GM21717 (cell line): ENCODE measurements around the gene SEC24B.
A peak's percentile ranks its signal among the peaks of the same experiment; 100 is the strongest.
"Not testable (repeated sequence)": the region's sequence is repeated elsewhere in the genome, so short reads cannot be mapped to it uniquely, and the experiment has no call there.

Experiments used
- ATAC-seq: cut with Tn5 transposase; IDR thresholded peaks from one replicate; pipeline ENCODE4 v1.9.1; 2021; ENCODE audit warnings: mild to moderate bottlenecking, moderate library complexity; ENCODE audit not compliant: unreplicated experiment

The SEC24B gene

DNA sequence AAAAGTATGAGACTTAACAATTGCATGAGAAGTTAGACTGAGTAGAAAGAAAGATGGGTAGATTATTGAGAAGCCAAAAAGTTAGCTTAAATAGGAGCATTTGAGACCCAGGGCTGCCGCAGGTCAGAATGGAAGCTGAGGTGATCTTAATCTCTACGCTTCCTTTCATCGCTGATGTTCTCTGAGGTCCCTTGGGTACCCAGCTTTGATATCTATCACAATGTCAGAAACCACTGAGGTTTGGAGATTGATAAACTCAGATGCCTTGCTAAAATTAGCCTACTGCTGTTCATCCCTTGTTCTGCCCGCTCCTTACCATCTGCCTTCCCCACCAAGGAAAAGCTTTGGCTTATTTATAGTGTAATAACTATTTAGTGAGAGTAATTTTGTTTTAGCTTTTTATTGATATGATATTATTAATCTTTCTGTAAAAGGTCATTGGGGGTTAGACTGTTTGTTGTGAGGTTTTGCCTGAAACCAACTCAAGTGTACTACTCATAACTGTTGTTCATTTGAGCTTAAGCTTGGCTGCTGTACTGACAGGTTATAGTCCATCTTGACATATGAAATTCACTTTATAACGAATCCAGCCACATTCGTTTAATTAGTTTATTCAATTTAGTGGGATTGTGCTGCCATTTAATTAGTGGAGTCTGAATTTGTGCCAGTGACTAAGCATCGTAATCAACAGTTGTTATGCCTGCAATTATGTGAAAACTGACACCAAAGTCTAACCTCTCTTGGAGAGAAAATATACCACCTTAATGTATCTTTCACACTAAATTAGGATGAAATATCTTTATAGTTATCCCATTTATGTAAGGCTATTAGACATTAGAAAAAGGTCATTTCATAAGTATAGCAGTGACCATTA is 141.6 kb downstream of the SEC24B start:
- ATAC-seq: no peak

DNA sequence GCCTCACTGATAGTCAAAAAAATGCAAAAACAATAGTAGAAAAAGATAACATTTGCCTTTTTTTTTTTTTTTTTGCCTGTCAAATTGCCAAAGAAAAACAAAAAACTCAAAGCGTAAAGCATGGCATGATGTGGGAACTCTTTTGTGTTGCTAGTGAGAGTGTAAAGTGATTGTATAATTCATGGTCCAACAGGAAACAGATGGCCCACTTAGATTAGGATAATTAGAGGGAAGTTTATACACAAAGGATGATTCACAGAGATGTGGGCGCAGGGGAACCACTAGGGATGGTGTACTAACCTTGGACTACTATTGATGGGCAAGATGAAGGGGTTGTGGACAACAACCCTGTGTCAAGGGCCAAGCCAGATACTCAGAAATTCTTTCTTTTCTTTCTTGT is 142.8 kb downstream of the SEC24B start:
- no peak for ATAC-seq

DNA sequence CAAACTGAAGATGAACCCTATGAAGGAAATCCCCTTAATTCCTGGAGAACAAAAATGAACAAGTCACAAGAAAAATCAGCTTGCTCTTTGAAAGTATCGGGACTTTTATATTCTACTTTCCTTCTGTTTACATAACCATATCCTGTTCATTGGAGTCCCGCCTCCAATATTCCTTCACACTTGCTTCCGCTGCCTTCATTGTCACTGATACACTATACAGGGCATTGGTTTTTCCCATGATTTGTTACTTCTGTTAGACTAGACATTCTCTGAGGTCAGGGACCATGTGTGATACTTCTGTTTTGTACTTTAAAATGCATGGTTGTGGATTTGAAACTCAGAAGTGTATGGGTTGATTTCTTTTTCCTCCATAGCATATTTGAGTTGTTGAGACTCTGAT is 145.2 kb downstream of the SEC24B start:
- no peak for ATAC-seq

DNA sequence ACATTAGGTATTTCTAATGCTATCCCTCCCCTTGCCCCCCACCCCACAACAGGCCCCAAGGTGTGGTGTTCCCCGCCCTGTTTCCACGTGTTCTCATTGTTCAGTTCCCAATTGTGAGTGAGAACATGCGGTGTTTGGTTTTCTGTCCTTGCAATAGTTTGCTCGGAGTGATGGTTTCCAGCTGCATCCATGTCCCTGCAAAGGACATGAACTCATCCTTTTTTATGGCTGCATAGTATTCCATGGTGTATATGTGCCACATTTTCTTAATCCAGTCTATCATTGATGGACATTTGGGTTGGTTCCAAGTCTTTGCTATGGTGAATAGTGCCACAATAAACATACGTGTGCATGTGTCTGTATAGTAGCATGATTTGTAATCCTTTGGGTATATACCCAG is 146.4 kb downstream of the SEC24B start:
- ATAC-seq: not testable (repeated sequence)

DNA sequence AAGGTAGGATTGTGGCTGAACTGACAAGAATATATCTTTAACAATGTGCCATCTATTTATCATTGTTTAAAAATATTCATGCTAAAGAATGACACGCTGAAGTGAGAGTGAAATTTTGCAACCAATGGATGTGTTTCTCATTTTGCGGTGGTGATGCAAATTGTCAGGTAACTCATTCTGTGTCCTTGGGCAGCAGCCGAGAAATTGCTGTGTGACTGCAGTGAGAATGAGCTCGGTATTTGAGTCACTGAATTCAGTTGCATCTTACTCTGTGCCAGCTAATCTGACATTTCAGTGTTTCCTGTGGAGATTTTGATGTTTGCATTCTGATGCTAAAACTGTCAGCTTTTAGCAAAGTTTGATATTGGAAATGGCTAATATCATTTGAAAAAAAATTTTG is 154.6 kb downstream of the SEC24B start:
- peak; percentile 99 for ATAC-seq

DNA sequence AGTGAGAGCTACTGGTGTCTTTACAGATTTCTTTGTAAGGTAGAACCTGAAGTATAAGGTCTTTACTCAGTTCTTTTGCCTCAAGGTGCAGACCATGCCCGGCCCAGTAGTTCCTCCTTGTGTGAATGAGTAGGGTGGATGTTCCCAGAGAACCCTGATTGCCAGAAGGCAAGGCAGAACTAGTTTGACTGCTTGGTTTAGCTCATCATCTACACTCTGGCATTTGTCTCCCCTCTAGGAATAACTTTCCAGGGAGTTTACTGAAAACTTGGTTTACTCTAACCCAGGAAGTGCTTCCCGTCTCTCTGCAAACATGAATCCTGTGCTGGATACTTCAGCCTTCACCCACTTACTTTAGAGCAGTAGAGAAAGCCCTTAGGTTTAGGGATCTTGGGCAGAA is 155.5 kb downstream of the SEC24B start:
- ATAC-seq: no peak

DNA sequence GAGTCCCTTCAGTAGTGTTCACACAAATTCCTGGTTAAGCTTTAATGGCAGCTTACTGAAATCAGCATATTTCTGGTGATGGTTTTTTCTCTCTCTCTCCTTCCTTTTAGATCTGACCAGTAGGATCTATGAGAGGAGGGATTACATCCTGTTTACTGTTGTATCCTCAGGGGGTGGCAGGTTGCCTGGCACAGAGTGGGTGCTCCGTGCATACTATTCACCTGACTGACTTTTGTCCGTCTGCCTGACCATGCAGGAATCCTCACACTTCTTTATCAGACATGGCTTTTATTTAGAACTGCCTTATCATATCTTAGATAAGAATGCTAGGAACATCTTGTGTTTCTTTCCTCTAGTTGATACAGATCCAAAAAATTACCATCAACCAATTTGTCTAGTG is 156.0 kb downstream of the SEC24B start:
- ATAC-seq: no peak
